Measurements from ENCODE around the gene C10orf67. TPM values are rescaled to one million over a fixed set of nuclear protein-coding genes. Genes with fewer than 3 reads are reported as not detected.

Gene C10orf67
- total and polyA plus RNA-seq, 2 experiments from 2014 or later, result under 0.01 to 1.1 TPM

DNA sequence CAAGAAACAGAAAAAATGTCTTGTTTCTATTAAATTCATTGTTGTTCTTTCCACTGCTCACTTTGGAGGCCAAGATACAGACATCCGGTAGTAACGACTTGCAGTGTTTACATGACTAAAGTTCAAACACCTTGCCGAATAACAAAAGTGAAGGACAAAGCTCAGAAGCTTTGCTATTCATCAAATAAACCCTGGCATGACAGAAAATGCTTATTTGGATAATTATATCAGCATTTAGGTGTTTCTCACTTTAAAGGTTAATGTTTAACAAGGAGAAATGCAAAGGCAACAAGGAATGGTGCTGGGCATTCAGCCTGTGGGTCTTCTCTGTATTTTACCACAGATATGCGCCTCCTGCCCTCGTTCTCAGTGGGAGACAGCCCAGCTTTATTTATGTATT lies 157.9 kb downstream of the C10orf67 start:
- no peaks in the 10 kb centered on the region for H3F3A ChIP-seq (ENCODE audit: insufficient read depth)
- in situ Hi-C loops (cut with MboI), result no loop called here
- no peak overlapping the region for H3K9ac ChIP-seq

GRCh38 chr10:23186178-23186577 lies 158.4 kb downstream of the C10orf67 start:
- H3K9me3 ChIP-seq (ENCODE audit: low read depth), result no peaks in the 10 kb centered on the region
- DNase-seq, result no peak
- H4K20me1 ChIP-seq (ENCODE audit: insufficient read depth), result no peaks in the 10 kb centered on the region
- H3K79me2 ChIP-seq (ENCODE audit: insufficient read depth), result no peaks in the 10 kb centered on the region
- in situ Hi-C loops (cut with MboI), result no loop called here
- no peak overlapping the region for H3K4me3 ChIP-seq
- H3F3A ChIP-seq (ENCODE audit: insufficient read depth), result no peaks in the 10 kb centered on the region
- no peak overlapping the region for H3K27ac ChIP-seq
- H3K27me3 ChIP-seq (replicated peaks; ENCODE audit: insufficient read depth), result peaks cover 13% of the 10 kb centered on the region; the same call in 1 of the 2 replicates
- 46 to 51% methylated on average over 7 of the region's 7 CpGs for WGBS, 2 experiments (ENCODE audit: low coverage in 1 of 2, low lambda C conversion rate in 2 of 2, missing lambda C conversion rate in 2 of 2)
- H3K9me2 ChIP-seq (ENCODE audit: insufficient read depth), result no peaks in the 10 kb centered on the region
- H3K4me2 ChIP-seq (ENCODE audit: unreplicated experiment), result no peak overlapping the region
- no peak overlapping the region for H2AFZ ChIP-seq
- H3K4me1 ChIP-seq (ENCODE audit: insufficient read depth), result no peaks in the 10 kb centered on the region
- no peak overlapping the region for H3K9ac ChIP-seq
- no peaks in the 10 kb centered on the region for H3K36me3 ChIP-seq (ENCODE audit: low read depth)
- TF ChIP-seq EZH2phosphoT487 (IDR thresholded peaks at IDR 0.05; ENCODE audit: insufficient read depth, low read depth), result no peak
- no peak for TF ChIP-seq EZH2 (IDR thresholded peaks at IDR 0.05; ENCODE audit: insufficient read depth, poor library complexity, severe bottlenecking)

More for the DNA sequence above, 157.9 kb downstream of the C10orf67 start:
- TF ChIP-seq EZH2 (IDR thresholded peaks at IDR 0.05; ENCODE audit: insufficient read depth, poor library complexity, severe bottlenecking) (no peak), EZH2phosphoT487 (IDR thresholded peaks at IDR 0.05; ENCODE audit: insufficient read depth, low read depth) (no peak)
- no peaks in the 10 kb centered on the region for H3K4me1 ChIP-seq (ENCODE audit: insufficient read depth)
- H3K4me3 ChIP-seq, result no peak overlapping the region
- no peak overlapping the region for H3K27ac ChIP-seq
- H3K4me2 ChIP-seq (ENCODE audit: unreplicated experiment), result no peak overlapping the region
- no peak overlapping the region for H2AFZ ChIP-seq
- H3K9me3 ChIP-seq (ENCODE audit: low read depth), result no peaks in the 10 kb centered on the region
- no peaks in the 10 kb centered on the region for H3K79me2 ChIP-seq (ENCODE audit: insufficient read depth)
- no peaks in the 10 kb centered on the region for H3K9me2 ChIP-seq (ENCODE audit: insufficient read depth)
- WGBS, 2 experiments (ENCODE audit: low coverage in 1 of 2, low lambda C conversion rate in 2 of 2, missing lambda C conversion rate in 2 of 2), result 12 to 19% methylated on average over 5 of the region's 5 CpGs
- peaks cover 13% of the 10 kb centered on the region; the same call in 1 of the 2 replicates for H3K27me3 ChIP-seq (replicated peaks; ENCODE audit: insufficient read depth)
- no peaks in the 10 kb centered on the region for H3K36me3 ChIP-seq (ENCODE audit: low read depth)
- H4K20me1 ChIP-seq (ENCODE audit: insufficient read depth), result no peaks in the 10 kb centered on the region
- DNase-seq, result no peak

DNA sequence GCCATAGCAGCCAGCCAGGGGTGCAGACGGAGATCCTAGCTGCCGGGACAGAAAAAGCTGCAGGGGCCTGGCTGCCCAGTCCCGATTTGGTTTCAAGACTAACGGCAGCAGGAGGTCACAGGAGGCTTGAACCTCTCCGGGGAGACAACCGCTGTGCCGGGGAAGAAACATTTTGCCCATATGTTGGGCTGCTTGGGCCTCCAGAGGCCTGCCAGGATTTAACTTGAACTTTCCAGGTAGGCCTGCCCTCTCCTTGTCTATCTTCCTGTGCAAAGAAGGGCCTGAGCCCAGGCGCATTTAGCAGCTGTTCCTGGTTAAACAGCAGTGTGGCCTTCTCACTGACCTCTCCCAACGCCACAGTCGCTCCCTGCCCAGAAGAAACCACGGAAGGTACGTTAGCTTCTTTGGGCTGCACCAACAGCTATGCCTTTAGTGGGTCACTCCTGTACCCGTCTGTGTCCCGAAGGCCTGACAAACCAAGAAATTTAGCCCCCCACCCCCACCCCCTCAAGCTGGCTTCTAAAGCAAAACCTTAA lies 169.6 kb downstream of the C10orf67 start:
- Histone ChIP-seq H3F3A (ENCODE audit: insufficient read depth) (no peaks in the 10 kb centered on the region), H3K4me2 (ENCODE audit: unreplicated experiment) (no peak overlapping the region), H3K27ac (no peak overlapping the region), H3K36me3 (ENCODE audit: low read depth) (no peaks in the 10 kb centered on the region), H3K4me3 (no peak overlapping the region), H3K27me3 (replicated peaks; ENCODE audit: insufficient read depth) (peaks cover 47% of the 10 kb centered on the region), H3K79me2 (ENCODE audit: insufficient read depth) (no peaks in the 10 kb centered on the region), H3K4me1 (ENCODE audit: insufficient read depth) (no peaks in the 10 kb centered on the region), H3K9me3 (ENCODE audit: low read depth) (no peaks in the 10 kb centered on the region), H3K9ac (no peak overlapping the region), H4K20me1 (ENCODE audit: insufficient read depth) (no peaks in the 10 kb centered on the region), H2AFZ (no peak overlapping the region), H3K9me2 (ENCODE audit: insufficient read depth) (no peaks in the 10 kb centered on the region)
- no peak for TF ChIP-seq EZH2phosphoT487 (IDR thresholded peaks at IDR 0.05; ENCODE audit: insufficient read depth, low read depth)
- TF ChIP-seq EZH2 (IDR thresholded peaks at IDR 0.05; ENCODE audit: insufficient read depth, poor library complexity, severe bottlenecking), result no peak
- DNase-seq, result no peak
- in situ Hi-C loops (cut with MboI), result no loop called here
- 34 to 48% methylated on average over 14 of the region's 14 CpGs for WGBS, 2 experiments (ENCODE audit: low coverage in 1 of 2, low lambda C conversion rate in 2 of 2, missing lambda C conversion rate in 2 of 2)

DNA sequence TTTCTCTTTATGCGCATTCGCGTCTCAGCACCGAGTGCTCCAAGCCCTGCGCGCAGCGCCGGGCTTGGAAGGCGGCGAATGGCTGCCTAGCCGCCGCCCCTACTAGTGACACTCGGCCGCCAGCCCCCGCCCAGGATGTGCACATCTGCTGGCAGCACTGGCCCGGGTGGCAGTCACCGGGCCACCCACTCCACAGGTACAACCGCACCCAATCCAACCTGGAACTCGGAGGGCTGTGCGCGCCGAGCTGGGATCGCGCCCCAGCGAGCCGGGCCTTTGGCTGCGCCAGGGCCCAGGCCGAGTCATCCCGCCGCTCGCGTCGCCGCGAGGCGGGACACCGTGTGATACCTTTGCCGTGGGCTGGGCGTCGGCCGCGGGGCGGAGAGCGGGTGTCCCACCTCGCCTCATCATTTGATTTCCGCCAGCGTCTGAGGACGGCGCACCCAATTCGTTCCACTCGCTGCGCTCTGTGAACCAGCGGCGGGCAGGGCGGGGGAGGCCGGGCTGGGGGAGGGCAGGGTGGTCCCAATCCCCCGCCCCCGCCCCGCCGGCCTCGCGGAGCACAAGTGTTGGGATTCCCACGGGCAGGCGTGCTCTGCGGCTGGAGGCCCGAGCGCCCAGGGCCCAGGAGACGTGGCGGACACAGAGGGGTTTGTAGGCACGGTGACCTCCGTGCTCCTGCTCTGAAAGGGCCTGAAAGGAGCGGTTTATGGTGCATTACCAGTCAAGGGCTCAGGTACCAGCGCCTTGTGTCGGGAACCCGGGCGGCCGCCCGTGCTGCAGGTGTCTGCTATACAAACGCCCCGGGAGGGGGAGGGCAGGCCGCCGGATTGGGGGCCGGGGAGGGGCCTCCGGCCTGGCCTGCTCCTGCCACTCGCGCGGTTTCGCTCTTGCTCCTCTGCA lies 170.3 kb downstream of the C10orf67 start:
- H3K4me3 ChIP-seq, result no peak overlapping the region
- H3K9me3 ChIP-seq (ENCODE audit: low read depth), result no peaks in the 10 kb centered on the region
- no peaks in the 10 kb centered on the region for H4K20me1 ChIP-seq (ENCODE audit: insufficient read depth)
- H3K79me2 ChIP-seq (ENCODE audit: insufficient read depth), result no peaks in the 10 kb centered on the region
- DNase-seq, result no peak
- no peaks in the 10 kb centered on the region for H3F3A ChIP-seq (ENCODE audit: insufficient read depth)
- H3K9ac ChIP-seq, result no peak overlapping the region
- no peak overlapping the region for H3K4me2 ChIP-seq (ENCODE audit: unreplicated experiment)
- H3K27me3 ChIP-seq (replicated peaks; ENCODE audit: insufficient read depth), result peaks cover 47% of the 10 kb centered on the region
- TF ChIP-seq EZH2 (IDR thresholded peaks at IDR 0.05; ENCODE audit: insufficient read depth, poor library complexity, severe bottlenecking) (no peak), EZH2phosphoT487 (IDR thresholded peaks at IDR 0.05; ENCODE audit: insufficient read depth, low read depth) (no peak)
- H3K9me2 ChIP-seq (ENCODE audit: insufficient read depth), result no peaks in the 10 kb centered on the region
- no peak overlapping the region for H2AFZ ChIP-seq
- in situ Hi-C loops (cut with MboI), result no loop called here
- H3K27ac ChIP-seq, result no peak overlapping the region
- H3K36me3 ChIP-seq (ENCODE audit: low read depth), result no peaks in the 10 kb centered on the region
- H3K4me1 ChIP-seq (ENCODE audit: insufficient read depth), result no peaks in the 10 kb centered on the region
- WGBS, 2 experiments (ENCODE audit: low coverage in 1 of 2, low lambda C conversion rate in 2 of 2, missing lambda C conversion rate in 2 of 2), result 5 to 6% methylated on average over 66 to 73 of the region's 88 CpGs
